ENCODE measurements around the gene FBXO31.
"Not testable (repeated sequence)": the region's sequence is repeated elsewhere in the genome, so short reads cannot be mapped to it uniquely, and the experiment has no call there.

FBXO31 gene

DNA sequence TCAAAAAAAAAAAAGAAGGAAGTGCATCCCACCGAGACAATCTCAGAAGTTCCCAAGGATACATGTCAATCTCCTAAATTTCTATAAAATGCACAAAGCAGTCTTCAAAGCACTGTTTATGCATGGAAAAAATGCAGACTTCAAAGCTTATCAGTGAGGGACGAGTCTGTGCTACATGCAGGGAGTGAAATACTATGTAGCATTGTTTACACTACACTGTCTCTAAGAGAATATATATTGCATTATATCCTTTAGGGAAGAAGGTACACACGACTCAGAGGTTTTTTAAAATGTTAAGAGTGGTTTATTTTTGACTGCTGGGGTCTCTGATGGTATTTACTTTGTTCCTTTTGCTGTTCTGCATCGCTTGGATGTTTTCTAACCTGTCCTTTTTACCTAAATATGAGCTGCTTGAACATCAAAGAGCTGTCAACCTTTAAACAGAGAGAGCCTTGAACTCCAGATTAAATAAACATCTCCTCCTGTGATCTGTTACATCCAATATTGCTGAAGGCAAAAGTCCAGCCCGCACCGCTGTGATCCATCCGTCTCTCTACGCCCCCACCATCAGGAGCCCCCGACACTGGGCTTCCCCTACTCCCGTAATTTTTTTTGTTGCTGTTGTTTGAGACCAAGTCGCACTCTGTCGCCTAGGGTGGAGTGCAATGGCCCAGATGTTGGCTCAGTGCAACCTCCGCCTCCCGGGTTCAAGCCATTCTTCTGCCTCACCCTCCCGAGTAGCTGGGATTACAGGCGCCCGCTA, 1.4 kb downstream of the FBXO31 start:
- DNase-seq: no peak

GRCh38 chr16:87380881-87381280, 2.7 kb downstream of the FBXO31 start:
- no peak for DNase-seq

GRCh38 chr16:87380403-87380802, 3.2 kb downstream of the FBXO31 start:
- no peak for DNase-seq

DNA sequence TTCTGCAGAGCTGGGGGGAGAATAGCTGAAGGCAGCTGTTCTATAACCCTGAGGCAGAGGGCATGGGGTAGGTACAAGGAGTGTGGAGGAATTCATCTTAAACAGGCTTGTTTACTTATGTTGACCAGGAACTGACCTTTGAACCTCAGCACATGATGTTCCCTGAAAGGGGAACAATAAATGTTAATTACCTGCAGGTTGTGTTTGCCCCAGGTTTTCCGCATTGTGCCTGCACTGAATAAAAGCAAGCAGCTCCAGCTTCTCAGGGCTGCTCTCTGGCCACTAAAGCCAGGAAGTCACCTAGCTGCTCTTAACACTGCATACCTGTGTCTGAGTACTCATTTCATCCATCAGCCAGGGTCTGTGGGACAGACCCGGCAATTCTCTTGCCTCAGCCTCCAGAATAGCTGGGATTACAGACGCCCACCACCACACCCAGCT, 4.2 kb downstream of the FBXO31 start:
- DNase-seq: not testable (repeated sequence)

DNA sequence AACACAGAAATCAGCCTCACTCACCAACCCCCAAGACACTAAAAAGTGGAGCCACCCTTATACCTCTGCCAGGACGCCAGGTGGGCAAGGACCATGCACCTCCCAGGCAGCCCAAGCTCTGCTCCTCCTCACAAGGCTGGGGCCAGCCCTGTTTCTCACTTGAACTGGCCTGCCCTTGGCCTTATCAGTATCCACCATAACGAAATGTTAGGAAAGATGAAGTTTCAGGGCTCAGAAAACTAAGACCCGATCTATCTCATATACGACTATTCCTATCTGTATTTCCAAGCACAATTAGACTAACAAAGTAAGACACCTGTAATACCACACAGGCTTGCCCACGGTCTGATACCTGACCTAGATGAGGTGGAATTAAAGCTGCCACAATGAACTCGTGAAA, 6.9 kb downstream of the FBXO31 start:
- DNase-seq: no peak

DNA sequence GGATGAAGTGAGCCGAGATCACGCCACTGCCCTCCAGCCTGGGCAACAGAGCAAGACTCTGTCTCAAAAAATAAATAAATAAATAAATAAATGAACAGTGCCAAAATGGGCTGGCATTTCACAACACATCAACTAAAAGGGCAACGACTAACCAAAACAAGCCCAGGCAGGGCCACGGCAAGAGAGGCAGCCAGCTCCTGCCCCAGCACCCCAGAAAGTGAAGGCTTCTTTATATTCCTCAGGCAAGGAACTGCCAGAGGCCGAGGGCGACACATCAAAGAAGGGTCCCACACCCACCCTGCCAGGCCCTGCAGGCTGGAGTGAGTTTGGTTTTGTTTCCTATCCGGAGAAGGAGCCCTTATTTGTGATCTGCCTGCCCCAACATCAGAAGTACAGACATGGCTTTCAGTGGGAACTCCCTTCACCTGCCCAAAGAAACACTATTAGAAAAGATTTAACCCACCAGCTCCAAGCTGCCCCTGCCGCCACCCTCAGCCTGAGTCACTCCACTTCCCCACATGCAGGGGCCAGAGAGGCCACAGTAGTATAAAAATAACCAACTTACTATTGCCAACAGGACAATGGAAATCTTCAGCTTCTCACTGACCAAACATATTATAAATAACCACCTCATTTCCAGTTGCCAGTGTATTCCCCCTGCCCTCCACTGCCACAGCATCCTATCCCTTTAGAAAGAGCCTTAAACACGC, 8.0 kb downstream of the FBXO31 start:
- DNase-seq: no peak

DNA sequence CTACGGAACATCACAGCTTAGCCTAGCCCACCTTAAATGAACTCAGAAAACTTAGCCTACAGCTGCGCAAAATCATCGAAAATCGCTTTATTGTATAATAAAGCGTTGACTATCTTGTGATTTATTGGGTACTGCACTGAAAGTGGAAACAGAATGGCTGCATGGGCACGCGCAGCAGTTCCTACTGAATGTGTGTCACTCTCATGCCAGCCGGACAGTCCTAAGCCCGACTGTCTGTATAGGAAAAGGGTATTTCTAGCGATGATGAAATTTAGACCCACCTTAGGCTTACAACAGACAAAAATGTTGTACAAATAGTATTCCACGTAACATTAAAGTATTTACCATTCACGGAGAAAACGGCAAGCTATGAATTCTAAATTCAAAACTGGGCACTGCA, 9.3 kb downstream of the FBXO31 start:
- no peak for DNase-seq

GRCh38 chr16:87372305-87372704, 11.3 kb downstream of the FBXO31 start:
- no peak for DNase-seq

DNA sequence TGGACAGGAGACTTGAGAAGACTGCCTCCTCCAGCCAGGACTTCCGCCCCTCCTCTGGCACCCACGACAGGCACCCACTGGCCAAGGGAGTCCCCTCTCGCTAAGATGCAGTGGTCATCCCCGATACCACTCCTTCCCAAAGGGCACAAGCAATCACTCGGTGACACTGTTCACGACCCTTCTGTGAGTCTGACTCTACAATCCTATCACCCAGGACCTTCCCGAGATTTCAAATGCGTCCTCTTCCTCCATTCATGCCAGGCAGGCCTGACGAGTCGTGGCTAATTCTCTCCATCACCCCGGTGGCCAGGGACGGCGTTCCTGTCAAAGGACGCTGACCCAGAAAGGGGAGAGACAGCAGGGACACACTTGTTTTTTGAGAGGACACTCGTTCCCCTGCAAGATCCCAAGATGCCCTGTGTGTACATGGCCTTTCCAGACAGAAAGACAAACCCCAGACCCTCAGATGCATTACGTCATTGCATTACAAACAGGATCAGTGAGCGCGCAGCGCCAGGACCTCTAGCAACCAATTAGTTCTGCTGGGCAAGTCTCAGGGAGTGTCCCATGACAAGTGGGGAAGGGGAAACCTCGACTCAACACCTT, 12.2 kb downstream of the FBXO31 start:
- DNase-seq: no peak

GRCh38 chr16:87369796-87370719, 13.5 kb downstream of the FBXO31 start:
- no peak for DNase-seq

GRCh38 chr16:87369117-87369765, 14.3 kb downstream of the FBXO31 start:
- DNase-seq: no peak

GRCh38 chr16:87368029-87368770, 15.4 kb downstream of the FBXO31 start:
- DNase-seq: no peak

- no peak for DNase-seq
Observed at GRCh38 chr16:87367529-87367928, 16.0 kb downstream of the FBXO31 start.

DNA sequence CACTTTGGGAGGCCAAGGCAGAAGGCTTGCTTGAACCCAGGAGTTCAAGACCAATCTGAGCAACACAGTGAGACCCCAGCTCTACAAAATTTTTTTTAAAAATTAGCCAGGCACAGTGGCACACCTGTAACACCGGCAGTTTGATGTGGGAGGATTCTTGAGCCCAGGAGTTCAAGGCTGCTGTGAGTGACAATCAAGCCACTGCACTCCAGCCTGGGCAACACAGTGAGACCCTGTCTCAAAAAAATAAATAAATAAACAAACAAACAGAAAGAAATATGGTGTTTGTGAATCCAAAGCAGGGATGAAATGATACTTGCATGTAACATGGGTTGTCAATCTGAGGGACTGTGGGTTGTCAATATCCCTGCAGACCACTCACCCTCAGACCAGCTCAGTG, 16.6 kb downstream of the FBXO31 start:
- DNase-seq: no peak

- DNase-seq: no peak
Observed at GRCh38 chr16:87366288-87366687, 17.3 kb downstream of the FBXO31 start.

DNA sequence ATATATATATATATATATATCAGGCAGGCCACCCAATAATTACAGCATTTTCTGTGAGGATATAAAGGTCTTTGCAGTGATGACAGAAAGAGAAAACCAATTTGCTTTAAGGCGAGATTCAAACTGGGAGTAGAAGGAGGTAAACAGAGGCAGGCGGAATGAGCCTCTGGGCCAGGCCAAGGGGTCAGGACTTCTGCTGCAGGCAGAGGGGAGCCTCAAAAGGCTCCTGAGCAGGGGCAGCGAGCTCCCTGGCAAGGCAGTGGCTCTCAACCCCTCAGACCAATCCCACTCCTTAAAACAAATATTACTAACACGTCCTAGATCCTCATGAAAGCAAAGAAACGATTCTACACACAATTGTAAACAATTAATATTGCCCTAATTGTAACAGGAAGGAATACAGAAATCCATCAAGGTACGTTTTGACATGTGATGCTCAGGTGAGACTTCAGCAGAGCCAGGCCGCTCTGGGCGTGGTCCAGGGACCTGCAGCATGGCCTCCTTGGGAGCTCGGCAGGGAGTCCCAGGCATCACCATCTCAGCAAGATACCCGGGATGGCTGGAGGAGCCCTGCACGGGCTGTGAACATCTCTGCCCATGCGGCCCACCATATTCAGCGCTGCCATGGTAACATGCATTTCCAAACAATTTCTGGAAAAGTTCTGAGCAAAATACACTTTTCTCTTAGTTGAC, 18.4 kb downstream of the FBXO31 start:
- no peak for DNase-seq

GRCh38 chr16:87363771-87364455, 19.7 kb downstream of the FBXO31 start:
- DNase-seq: no peak

DNA sequence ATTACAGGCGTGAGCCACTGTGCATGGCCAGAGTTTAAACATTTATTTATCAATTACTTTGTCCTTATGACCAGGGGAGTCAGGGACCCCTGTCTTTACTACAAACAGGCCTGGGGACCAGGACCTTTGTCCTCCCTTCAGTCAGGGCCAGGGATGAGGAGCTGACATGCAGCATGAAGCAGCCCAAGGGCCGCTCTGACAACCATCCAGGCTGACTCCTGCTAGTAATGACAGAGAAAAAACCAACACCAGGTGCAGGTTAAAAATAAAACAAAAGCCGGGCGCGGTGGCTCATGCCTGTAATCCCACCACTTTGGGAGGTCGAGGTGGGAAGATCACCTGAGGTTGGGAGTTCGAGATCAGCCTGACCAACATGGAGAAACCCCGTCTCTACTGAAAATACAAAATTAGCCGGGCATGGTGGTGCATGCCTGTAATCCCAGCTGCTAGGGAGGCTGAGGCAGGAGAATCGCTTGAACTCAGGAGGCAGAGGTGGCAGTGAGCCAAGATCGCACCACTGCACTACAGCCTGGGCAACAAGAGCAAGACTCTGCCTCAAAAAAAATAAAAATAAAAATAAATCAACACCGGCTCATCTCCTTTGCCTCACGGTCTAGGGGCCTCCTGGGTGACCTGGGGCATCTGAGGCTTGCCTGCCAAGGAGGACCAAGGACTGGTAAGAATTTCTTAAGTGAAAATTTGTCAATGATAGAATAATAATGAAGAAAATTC, 20.6 kb downstream of the FBXO31 start:
- not testable (repeated sequence) for DNase-seq

DNA sequence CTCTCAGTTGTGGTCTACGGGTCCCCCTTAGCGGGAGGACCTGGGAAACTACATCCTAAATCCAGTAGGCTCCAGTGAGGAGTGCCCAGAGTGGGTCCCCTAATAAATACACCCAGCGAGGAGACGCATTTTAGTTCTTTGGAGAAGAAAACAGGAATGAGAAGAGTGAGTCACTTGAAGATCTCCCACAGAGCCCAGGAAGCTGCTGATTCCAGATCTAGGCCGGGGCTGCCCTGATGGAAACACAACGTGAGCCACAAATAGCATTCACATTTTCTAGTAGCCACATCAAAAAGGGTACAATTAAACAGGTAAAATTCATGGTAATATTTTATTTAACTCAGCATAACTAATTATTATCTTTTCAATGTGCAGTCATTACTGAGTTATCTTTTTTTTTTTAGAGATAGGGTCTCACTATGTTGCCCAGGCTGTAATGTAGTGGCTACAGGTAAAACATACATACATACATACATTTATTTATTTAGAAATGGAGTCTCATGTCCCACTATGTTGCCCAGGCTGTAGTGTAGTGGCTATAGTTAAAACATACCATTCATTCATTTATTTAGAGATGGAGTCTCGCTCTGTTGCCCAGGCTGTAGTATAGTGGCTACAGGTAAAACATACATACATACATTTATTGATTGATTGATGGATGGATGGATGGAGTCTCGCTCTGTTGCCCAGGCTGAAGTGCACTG, 21.5 kb downstream of the FBXO31 start:
- no peak for DNase-seq
